PC-9 (cell line): Measurements from ENCODE around the gene DSCAM. TPM values are rescaled to one million over a fixed set of nuclear protein-coding genes. Genes with fewer than 3 reads are reported as not detected.

Source experiments
- BruUV-seq: library from RNA; stranded (reverse); fragments of 400-500 nt; replicated peaks from 2 replicates; lab custom pipeline; 2021; lab: Mats Ljungman, UMichigan
- CTCF ChIA-PET: fragments of 300-600 bp; sonication (Branson Sonifier 250); formaldehyde crosslinking; loops from one replicate; lab custom pipeline; 2022; ENCODE audit warnings: antibody characterized with exemption; lab: Charles Lee
- POLR2A ChIA-PET: fragments of 300-600 bp; sonication (Branson Sonifier 250); formaldehyde crosslinking; loops from one replicate; lab custom pipeline; 2022; ENCODE audit warnings: antibody characterized with exemption; ENCODE audit not compliant: unreplicated experiment; lab: Charles Lee
- DNase-seq, 2 experiments: peaks; one replicate each; pipeline versions ENCODE4 v3.0.0 to v3.0.0-alpha.2; 2015 to 2022; ENCODE audit warnings: mixed read lengths in 1 of 2
- H2AFZ ChIP-seq: fragments of 200-600 bp; sonication (generic); 2 replicates; pipeline ENCODE4 v1.8.1; 2017; ENCODE audit warnings: antibody characterized with exemption
- H3F3A ChIP-seq: fragments of 200-600 bp; sonication (generic); 2 replicates; pipeline ENCODE4 v1.8.1; 2017; ENCODE audit warnings: antibody characterized with exemption, mild to moderate bottlenecking, low read depth; ENCODE audit not compliant: insufficient read depth
- H3K27ac ChIP-seq: fragments of 200-600 bp; sonication (generic); 2 replicates; pipeline ENCODE4 v1.6.1; 2016; ENCODE audit warnings: mixed run types
- H3K27me3 ChIP-seq: fragments of 200-600 bp; sonication (generic); 2 replicates; pipeline ENCODE4 v1.6.1; 2016; ENCODE audit warnings: low read depth, mixed run types; ENCODE audit not compliant: insufficient read depth
- H3K36me3 ChIP-seq: fragments of 200-600 bp; sonication (generic); 2 replicates; pipeline ENCODE4 v1.6.1; 2016; ENCODE audit warnings: low read depth, mixed run types
- H3K4me1 ChIP-seq: fragments of 200-600 bp; sonication (generic); replicated peaks from 2 replicates; pipeline ENCODE4 v1.6.1; 2016; ENCODE audit warnings: mixed run types; ENCODE audit not compliant: insufficient read depth
- H3K4me2 ChIP-seq: fragments of 200-600 bp; sonication (generic); 2 replicates; pipeline ENCODE4 v1.6.1; 2017; ENCODE audit warnings: mixed run types
- H3K4me3 ChIP-seq: fragments of 200-600 bp; sonication (generic); 2 replicates; pipeline ENCODE4 v1.6.1; 2016; ENCODE audit warnings: mixed run types
- H3K79me2 ChIP-seq: fragments of 200-600 bp; sonication (generic); 2 replicates; pipeline ENCODE4 v1.6.1; 2017; ENCODE audit warnings: low read depth, mixed run types
- H3K9me2 ChIP-seq: fragments of 200-600 bp; sonication (generic); 2 replicates; pipeline ENCODE4 v1.8.1; 2017; ENCODE audit warnings: mild to moderate bottlenecking; ENCODE audit not compliant: insufficient read depth
- H3K9me3 ChIP-seq: fragments of 200-600 bp; sonication (generic); 2 replicates; pipeline ENCODE4 v1.8.1; 2016; ENCODE audit warnings: low read depth; ENCODE audit not compliant: insufficient read depth
- H4K20me1 ChIP-seq: fragments of 200-600 bp; sonication (generic); 2 replicates; pipeline ENCODE4 v1.8.1; 2017; ENCODE audit not compliant: insufficient read depth
- EZH2 ChIP-seq: fragments of 200-600 bp; sonication (generic); IDR thresholded peaks from 2 replicates; pipeline ENCODE4 v1.8.0; 2017; ENCODE audit warnings: antibody characterized with exemption, low read depth
- intact Hi-C: fragments of 100-400 bp; cut with micrococcal nuclease; formaldehyde crosslinking; loops from one replicate; pipeline ENCODE4 v1.10.0; 2022; ENCODE audit not compliant: unreplicated experiment
- total RNA-seq: library from RNA; stranded (reverse); gene quantifications from 2 replicates; pipeline ENCODE4 v1.2.3, GENCODE V29; 2021
- TF ChIP-seq, protein P1 (sequence below): fragments of 200-600 bp; sonication (generic); conservative IDR thresholded peaks from 2 replicates; pipeline ENCODE4 v1.6.1; 2017; ENCODE audit warnings: mixed run types, antibody characterized with exemption, mild to moderate bottlenecking, moderate library complexity

The DSCAM gene
- total RNA-seq, 1 experiment from 2014 or later, result not detected

DNA sequence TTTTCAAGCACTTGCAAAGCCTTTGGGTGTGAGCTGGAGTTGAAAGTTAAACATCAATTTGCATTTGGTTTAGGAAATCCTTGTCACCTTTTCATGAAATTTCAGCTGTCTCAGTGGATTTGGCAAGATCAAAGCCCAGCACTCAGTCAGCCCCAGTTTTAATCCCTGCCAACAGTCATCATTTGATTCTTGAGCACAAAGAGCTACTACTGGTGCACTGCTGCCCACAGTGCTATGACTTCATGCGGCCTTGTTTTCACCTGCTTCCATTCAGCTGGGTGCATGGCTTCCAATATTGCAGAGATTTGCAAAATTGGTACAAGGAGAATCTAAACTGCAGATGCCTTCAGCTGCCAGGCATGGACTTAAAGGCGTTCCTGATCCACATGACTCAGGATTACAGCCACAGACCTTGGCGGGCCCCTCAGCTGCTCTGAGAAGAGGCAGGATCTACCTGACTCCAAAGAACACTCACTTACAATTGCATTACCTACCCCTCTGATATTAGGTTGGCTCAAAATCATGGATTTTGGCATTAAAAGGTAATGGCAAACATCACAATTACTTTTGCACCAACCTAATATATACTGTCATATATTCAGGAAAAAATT, 259.1 kb downstream of the DSCAM start:
- no peaks in the 10 kb centered on the region for H3K79me2 ChIP-seq
- DNase-seq, result no peak
- no peaks in the 10 kb centered on the region for H3K27me3 ChIP-seq
- no peaks in the 10 kb centered on the region for H3F3A ChIP-seq
- no peak overlapping the region for H3K4me2 ChIP-seq
- no peak overlapping the region for H2AFZ ChIP-seq
- no peak overlapping the region for H3K27ac ChIP-seq
- POLR2A ChIA-PET, result interaction anchor here (0.6 kb wide), 1 partner anchor 966 kb away, joined by 10 read pairs; no protein-coding TSS in a partner anchor
- TF ChIP-seq, protein P1, sequence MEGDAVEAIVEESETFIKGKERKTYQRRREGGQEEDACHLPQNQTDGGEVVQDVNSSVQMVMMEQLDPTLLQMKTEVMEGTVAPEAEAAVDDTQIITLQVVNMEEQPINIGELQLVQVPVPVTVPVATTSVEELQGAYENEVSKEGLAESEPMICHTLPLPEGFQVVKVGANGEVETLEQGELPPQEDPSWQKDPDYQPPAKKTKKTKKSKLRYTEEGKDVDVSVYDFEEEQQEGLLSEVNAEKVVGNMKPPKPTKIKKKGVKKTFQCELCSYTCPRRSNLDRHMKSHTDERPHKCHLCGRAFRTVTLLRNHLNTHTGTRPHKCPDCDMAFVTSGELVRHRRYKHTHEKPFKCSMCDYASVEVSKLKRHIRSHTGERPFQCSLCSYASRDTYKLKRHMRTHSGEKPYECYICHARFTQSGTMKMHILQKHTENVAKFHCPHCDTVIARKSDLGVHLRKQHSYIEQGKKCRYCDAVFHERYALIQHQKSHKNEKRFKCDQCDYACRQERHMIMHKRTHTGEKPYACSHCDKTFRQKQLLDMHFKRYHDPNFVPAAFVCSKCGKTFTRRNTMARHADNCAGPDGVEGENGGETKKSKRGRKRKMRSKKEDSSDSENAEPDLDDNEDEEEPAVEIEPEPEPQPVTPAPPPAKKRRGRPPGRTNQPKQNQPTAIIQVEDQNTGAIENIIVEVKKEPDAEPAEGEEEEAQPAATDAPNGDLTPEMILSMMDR, result no peak
- TF ChIP-seq EZH2, result no peak
- no peaks in the 10 kb centered on the region for H4K20me1 ChIP-seq
- no peaks in the 10 kb centered on the region for H3K36me3 ChIP-seq
- CTCF ChIA-PET, result no interaction called here
- no peaks in the 10 kb centered on the region for H3K9me3 ChIP-seq
- no TSS peak for BruUV-seq
- H3K4me1 ChIP-seq, result no peaks in the 10 kb centered on the region
- no peak overlapping the region for H3K4me3 ChIP-seq
- H3K9me2 ChIP-seq, result no peaks in the 10 kb centered on the region
- intact Hi-C loops, result no loop called here

DNA sequence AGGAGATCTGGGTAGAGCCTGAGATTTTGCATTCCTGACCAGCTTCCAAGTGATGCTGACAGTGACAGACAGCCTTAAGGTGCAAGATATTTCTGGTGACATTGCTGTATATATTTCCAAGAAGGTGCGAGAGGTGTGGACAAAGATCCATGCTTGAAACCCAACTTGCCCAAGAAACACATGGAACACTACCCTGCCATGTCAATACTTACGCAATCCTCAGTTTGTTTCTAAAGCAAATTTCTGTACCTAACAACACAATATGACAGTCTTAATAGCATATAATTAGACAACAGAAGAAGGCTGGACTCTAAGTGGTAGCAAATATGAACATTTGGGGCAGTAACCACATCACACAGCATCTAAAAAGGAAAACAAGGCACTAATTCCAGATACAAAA, 260.4 kb downstream of the DSCAM start:
- no peaks in the 10 kb centered on the region for H3K9me2 ChIP-seq
- no peak overlapping the region for H3K27ac ChIP-seq
- H3F3A ChIP-seq, result no peaks in the 10 kb centered on the region
- BruUV-seq, result no TSS peak
- TF ChIP-seq, protein P1, result no peak
- TF ChIP-seq EZH2, result no peak
- H3K4me1 ChIP-seq, result no peaks in the 10 kb centered on the region
- H3K4me2 ChIP-seq, result no peak overlapping the region
- H3K9me3 ChIP-seq, result no peaks in the 10 kb centered on the region
- CTCF ChIA-PET, result no interaction called here
- DNase-seq, result no peak
- H3K36me3 ChIP-seq, result no peaks in the 10 kb centered on the region
- H4K20me1 ChIP-seq, result no peaks in the 10 kb centered on the region
- H2AFZ ChIP-seq, result no peak overlapping the region
- POLR2A ChIA-PET, result no interaction called here
- H3K27me3 ChIP-seq, result no peaks in the 10 kb centered on the region
- intact Hi-C loops, result no loop called here
- no peak overlapping the region for H3K4me3 ChIP-seq
- H3K79me2 ChIP-seq, result no peaks in the 10 kb centered on the region

DNA sequence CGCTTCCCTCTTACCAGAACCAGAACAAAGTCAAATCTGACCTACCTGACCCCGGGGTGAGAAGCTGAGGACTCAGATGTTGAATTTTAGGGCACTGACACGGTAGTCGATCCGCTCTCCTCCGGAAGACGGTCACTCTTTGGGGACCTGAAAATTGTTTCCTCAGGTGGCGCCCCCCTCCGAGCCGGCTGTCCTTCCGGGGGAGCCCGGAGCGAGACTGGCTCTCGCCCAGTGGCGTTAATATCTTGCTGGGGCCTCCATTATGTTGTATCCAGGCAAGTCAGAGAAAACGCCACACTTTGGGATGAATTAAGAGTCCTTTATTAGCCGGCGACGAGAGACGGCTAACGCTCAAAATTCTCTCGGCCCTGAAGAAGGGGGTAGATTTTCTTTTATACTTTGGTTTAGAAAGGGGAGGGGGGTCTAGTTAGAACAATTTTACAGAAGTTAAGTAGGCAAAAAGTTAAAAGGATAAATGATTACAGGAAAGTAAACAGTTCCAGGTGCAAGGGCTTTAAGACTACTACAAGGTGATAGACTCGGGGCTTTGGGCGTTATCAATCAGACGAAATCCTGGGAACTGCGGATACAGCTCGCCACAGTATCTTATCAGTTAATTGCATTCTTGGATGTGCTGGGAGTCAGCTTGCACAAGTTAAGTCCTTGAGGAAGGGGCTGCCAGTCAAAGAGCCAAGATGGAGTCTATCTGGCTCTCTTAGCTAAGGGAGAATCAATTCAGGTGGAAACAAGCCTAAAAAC, 269.5 kb downstream of the DSCAM start:
- H3K79me2 ChIP-seq, result no peaks in the 10 kb centered on the region
- H3K36me3 ChIP-seq, result no peaks in the 10 kb centered on the region
- ChIA-PET CTCF (no interaction called here), POLR2A (no interaction called here)
- no peak for DNase-seq
- no peak overlapping the region for H3K4me3 ChIP-seq
- H3K4me1 ChIP-seq, result no peaks in the 10 kb centered on the region
- H2AFZ ChIP-seq, result no peak overlapping the region
- H3K27me3 ChIP-seq, result no peaks in the 10 kb centered on the region
- no peak overlapping the region for H3K27ac ChIP-seq
- intact Hi-C loops, result no loop called here
- BruUV-seq, result no TSS peak
- H4K20me1 ChIP-seq, result no peaks in the 10 kb centered on the region
- H3K4me2 ChIP-seq, result no peak overlapping the region
- TF ChIP-seq, protein P1, result no peak
- no peak for TF ChIP-seq EZH2
- H3K9me2 ChIP-seq, result no peaks in the 10 kb centered on the region
- no peaks in the 10 kb centered on the region for H3F3A ChIP-seq
- no peaks in the 10 kb centered on the region for H3K9me3 ChIP-seq
